ENCODE results near the gene RGS9BP. TPM values are rescaled to one million over a fixed set of nuclear protein-coding genes. Genes with fewer than 3 reads are reported as not detected.

The RGS9BP gene
- total and polyA plus RNA-seq, 10 of the 15 experiments (the other 5 are each of a cell fraction or from before 2014, with no cell fraction given), result 0.01 to 0.10 (median 0.05) TPM; not detected in 6

GRCh38 chr19:32688311-32688710 is 12.7 kb downstream of the RGS9BP start (continued):
- TF ChIP-seq ATF3 (IDR thresholded peaks at IDR 0.05; ENCODE audit: borderline replicate concordance, extremely low read depth, low read depth, low read length), result no peak
- TF ChIP-seq LARP7 (IDR thresholded peaks at IDR 0.05), result no peak
- no peak for TF ChIP-seq DPF2 (IDR thresholded peaks at IDR 0.05)
- TF ChIP-seq JUND (IDR thresholded peaks at IDR 0.05; ENCODE audit: low read depth, low read length), result no peak
- TF ChIP-seq ZBED1 (IDR thresholded peaks at IDR 0.05; ENCODE audit: borderline replicate concordance), result no peak
- no peak for TF ChIP-seq YBX1 (IDR thresholded peaks at IDR 0.05)
- no peak for TF ChIP-seq MYC (IDR thresholded peaks at IDR 0.05; ENCODE audit: insufficient read depth, insufficient read length, insufficient replicate concordance, low read length, severe bottlenecking)

GRCh38 chr19:32691291-32691951 is 15.8 kb downstream of the RGS9BP start, which contains the start of gene NUDT19:
Gene NUDT19 (plus strand): TSS chr19:32691821. CDS start chr19:32691961, 140 bp downstream.
- SMC1A ChIA-PET (ENCODE audit: uncharacterized antibody, unreplicated experiment), result interaction anchor here (0.6 to 1.6 kb wide), 5 partner anchors 9 to 94 kb away, joined by 3 to 4 read pairs (median 4); partner anchors contain the start of genes ANKRD27 and RGS9BP
- peak; percentile 75 for FAIRE-seq
- TF ChIP-seq STAT1 (conservative IDR thresholded peaks at IDR 0.05), result no peak
- TF ChIP-seq CUX1 (IDR thresholded peaks at IDR 0.05; ENCODE audit: insufficient replicate concordance, low read depth, low read length), result no peak
- TF ChIP-seq TCF3 (IDR thresholded peaks at IDR 0.05; ENCODE audit: borderline replicate concordance, insufficient read depth, low read depth, low read length), result peak; percentile 17; the same call in 1 of the 2 replicates
- TF ChIP-seq RELB (IDR thresholded peaks at IDR 0.05; ENCODE audit: low read depth), result peak; percentile 66
- TF ChIP-seq POLR2AphosphoS5 (IDR thresholded peaks at IDR 0.05; ENCODE audit: low read length), result peak; percentile 72
- TF ChIP-seq KLF5 (IDR thresholded peaks at IDR 0.05; ENCODE audit: partially characterized antibody), result no peak
- TF ChIP-seq SPI1 (IDR thresholded peaks at IDR 0.05; ENCODE audit: borderline replicate concordance, insufficient read depth, low read depth, low read length), result no peak
- peak; percentile 40; the same call in 1 of the 2 replicates for TF ChIP-seq TCF12 (IDR thresholded peaks at IDR 0.05; ENCODE audit: low read depth, low read length)

More at GRCh38 chr19:32691291-32691951, 15.8 kb downstream of the RGS9BP start, which contains the start of gene NUDT19:
- Histone ChIP-seq H3K79me2 (ENCODE audit: control insufficient read depth, insufficient read depth, low read length) (peaks cover 44% of the 10 kb centered on the region), H4K20me1 (ENCODE audit: control insufficient read depth, insufficient read depth) (no peaks in the 10 kb centered on the region), H3K9me3 (replicated peaks; ENCODE audit: control insufficient read depth, insufficient read depth, low read length) (peaks cover 2% of the 10 kb centered on the region; the same call in 1 of the 3 replicates), H2AFZ (ENCODE audit: control insufficient read depth, low read depth, low read length) (peak within 1 kb of the TSS; percentile 92), H3K4me1 (ENCODE audit: control insufficient read depth, insufficient read depth, low read length) (peaks cover 6% of the 10 kb centered on the region; the same call in 1 of the 2 replicates), H3K9ac (ENCODE audit: control insufficient read depth, insufficient read depth, low read length) (peak within 1 kb of the TSS; percentile 78), H3K4me2 (ENCODE audit: control insufficient read depth, insufficient read depth) (peak within 1 kb of the TSS; percentile 97), H3K27ac (ENCODE audit: control insufficient read depth, insufficient read depth) (peak within 1 kb of the TSS; percentile 69), H3K36me3 (ENCODE audit: control insufficient read depth in 2 of 2, insufficient read depth in 2 of 2, low read length in 1 of 2) (no peaks in the 10 kb centered on the region; a peak in 1 of 4 replicates), H3K4me3 (peak within 1 kb of the TSS; percentile 79), H3K27me3 (replicated peaks in 1 of 2; ENCODE audit: control insufficient read depth in 2 of 2, insufficient read depth in 2 of 2, low read length in 1 of 2) (no peaks in the 10 kb centered on the region)
- 9% methylated on average over 32 of the region's 32 CpGs for WGBS (ENCODE audit: insufficient coverage, insufficient replicate concordance, low lambda C conversion rate, missing lambda C conversion rate)
- ChIA-PET CTCF (interaction anchor here (1.1 to 1.7 kb wide), 2 partner anchors 9 to 285 kb away, joined by 3 to 5 read pairs; no protein-coding TSS in a partner anchor), RAD21 (ENCODE audit: unreplicated experiment) (interaction anchor here (0.8 kb wide), 1 partner anchor 17 kb away, joined by 3 read pairs; the partner anchor contains the start of gene ANKRD27), POLR2A (interaction anchor here (0.7 to 0.9 kb wide), 2 partner anchors 16 to 407 kb away, joined by 3 to 4 read pairs; partner anchors contain the start of gene RGS9BP)
- peak; percentile 92 for ATAC-seq
- DNase-seq (ENCODE audit: low read depth, low spot score), result peak; percentile 62
- intact Hi-C loops (cut with micrococcal nuclease; ENCODE audit: unreplicated experiment), result loop anchor here (5.0 kb wide), 2 partner anchors 281 to 289 kb away; partner anchors contain the start of genes CEP89 and FAAP24
- no TSS peak for BruUV-seq (replicated peaks)
- in situ Hi-C loops (cut with MboI), result no loop called here
